Parathyroid adenoma (tissue), 2 donors: ENCODE measurements around the gene ANKRD22.
A peak's percentile ranks its signal among the peaks of the same experiment; 100 is the strongest.

Experiments used
- H2AFZ ChIP-seq: fragments of 300-600 bp; sonication (generic); one replicate; pipeline ENCODE4 v1.7.0; 2017; ENCODE audit warnings: antibody characterized with exemption, mild to moderate bottlenecking
- H3K27ac ChIP-seq: fragments of 300-600 bp; sonication (generic); one replicate; pipeline ENCODE4 v1.7.0; 2017
- H3K27me3 ChIP-seq: fragments of 300-600 bp; sonication (generic); one replicate; pipeline ENCODE4 v1.7.0; 2017; ENCODE audit warnings: low read length; ENCODE audit not compliant: control insufficient read depth, insufficient read depth
- H3K36me3 ChIP-seq: fragments of 300-600 bp; sonication (generic); one replicate; pipeline ENCODE4 v1.7.0; 2017; ENCODE audit warnings: low read length; ENCODE audit not compliant: control insufficient read depth, insufficient read depth
- H3K4me1 ChIP-seq: fragments of 300-600 bp; sonication (generic); one replicate; pipeline ENCODE4 v1.7.0; 2017; ENCODE audit warnings: control low read depth
- H3K4me2 ChIP-seq: fragments of 300-600 bp; sonication (generic); one replicate; pipeline ENCODE4 v1.7.0; 2017; ENCODE audit warnings: low read length
- H3K4me3 ChIP-seq: fragments of 300-600 bp; sonication (generic); one replicate; pipeline ENCODE4 v1.7.0; 2017; ENCODE audit warnings: low read depth, low read length
- H3K79me2 ChIP-seq: fragments of 300-600 bp; sonication (generic); one replicate; pipeline ENCODE4 v1.7.0; 2017; ENCODE audit warnings: control low read depth
- H3K9ac ChIP-seq: fragments of 300-600 bp; sonication (generic); one replicate; pipeline ENCODE4 v1.7.0; 2017; ENCODE audit warnings: mild to moderate bottlenecking
- H3K9me3 ChIP-seq: fragments of 300-600 bp; sonication (generic); one replicate; pipeline ENCODE4 v1.7.0; 2017; ENCODE audit warnings: low read length; ENCODE audit not compliant: control insufficient read depth
- CTCF ChIP-seq: fragments of 300-600 bp; sonication (generic); IDR thresholded peaks from one replicate; pipeline ENCODE4 v1.7.0; 2017; ENCODE audit warnings: antibody characterized with exemption, mild to moderate bottlenecking
- donor health status: primary hyperparathyroidism.

Gene ANKRD22

DNA sequence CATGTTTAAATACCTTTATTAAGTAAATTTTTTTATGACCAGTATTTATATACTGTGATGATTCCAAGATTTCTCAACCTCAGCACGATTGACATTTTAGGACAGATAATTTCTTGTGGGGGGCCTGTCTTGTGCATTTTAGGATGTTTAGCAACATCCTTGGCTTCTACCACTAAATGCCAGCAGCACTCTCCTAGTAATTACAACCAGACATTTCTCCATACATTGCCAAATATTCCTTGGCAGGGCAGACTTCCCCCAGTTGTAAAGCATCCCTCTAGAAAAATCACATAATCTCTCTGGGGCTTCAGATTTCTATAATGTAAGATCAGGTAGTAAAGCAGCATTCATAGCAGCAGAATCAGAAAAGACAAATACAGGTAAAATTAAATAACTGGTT lies 56.9 kb downstream of the ANKRD22 start:
- no peaks in the 10 kb centered on the region for H3K4me1 ChIP-seq
- no peaks in the 10 kb centered on the region for H3K79me2 ChIP-seq
- no peak overlapping the region for H3K4me3 ChIP-seq
- H3K4me2 ChIP-seq = no peak overlapping the region
- no peaks in the 10 kb centered on the region for H3K9me3 ChIP-seq
- no peaks in the 10 kb centered on the region for H3K27me3 ChIP-seq
- no peak overlapping the region for H3K27ac ChIP-seq
- TF ChIP-seq CTCF = no peak
- no peak overlapping the region for H2AFZ ChIP-seq
- H3K9ac ChIP-seq = no peak overlapping the region
- H3K36me3 ChIP-seq = no peaks in the 10 kb centered on the region

GRCh38 chr10:88793712-88794299 lies 57.8 kb downstream of the ANKRD22 start:
- H3K9me3 ChIP-seq = no peaks in the 10 kb centered on the region
- TF ChIP-seq CTCF = no peak
- H3K36me3 ChIP-seq = no peaks in the 10 kb centered on the region
- H2AFZ ChIP-seq = no peak overlapping the region
- H3K4me2 ChIP-seq = no peak overlapping the region
- H3K4me1 ChIP-seq = no peaks in the 10 kb centered on the region
- no peaks in the 10 kb centered on the region for H3K79me2 ChIP-seq
- no peak overlapping the region for H3K4me3 ChIP-seq
- H3K27ac ChIP-seq = no peak overlapping the region
- H3K27me3 ChIP-seq = no peaks in the 10 kb centered on the region
- H3K9ac ChIP-seq = no peak overlapping the region

DNA sequence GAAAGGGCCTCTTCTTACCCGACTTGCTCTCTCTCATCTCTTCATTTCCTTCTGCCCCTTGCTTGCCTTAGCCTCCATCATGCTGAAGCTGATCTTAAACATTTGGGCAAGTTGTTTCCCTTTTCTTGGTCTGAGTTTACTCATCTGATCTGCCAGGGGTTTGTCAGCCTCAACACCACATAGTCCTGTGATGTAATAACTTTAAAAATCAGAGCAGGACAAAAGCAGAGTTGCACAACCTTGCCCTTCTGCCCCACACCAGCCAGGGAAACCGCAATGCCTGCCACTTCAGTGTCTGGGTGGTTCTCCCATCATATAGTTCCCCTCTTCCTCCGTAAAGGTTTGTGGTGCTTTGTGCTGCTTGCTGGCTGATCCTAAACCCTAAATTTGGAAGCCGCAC lies 59.0 kb downstream of the ANKRD22 start:
- Histone ChIP-seq H3K27ac (no peak overlapping the region), H2AFZ (no peak overlapping the region), H3K27me3 (no peaks in the 10 kb centered on the region), H3K79me2 (no peaks in the 10 kb centered on the region), H3K4me1 (no peaks in the 10 kb centered on the region), H3K9ac (no peak overlapping the region), H3K36me3 (no peaks in the 10 kb centered on the region), H3K4me2 (no peak overlapping the region), H3K9me3 (no peaks in the 10 kb centered on the region), H3K4me3 (no peak overlapping the region)
- no peak for TF ChIP-seq CTCF

DNA sequence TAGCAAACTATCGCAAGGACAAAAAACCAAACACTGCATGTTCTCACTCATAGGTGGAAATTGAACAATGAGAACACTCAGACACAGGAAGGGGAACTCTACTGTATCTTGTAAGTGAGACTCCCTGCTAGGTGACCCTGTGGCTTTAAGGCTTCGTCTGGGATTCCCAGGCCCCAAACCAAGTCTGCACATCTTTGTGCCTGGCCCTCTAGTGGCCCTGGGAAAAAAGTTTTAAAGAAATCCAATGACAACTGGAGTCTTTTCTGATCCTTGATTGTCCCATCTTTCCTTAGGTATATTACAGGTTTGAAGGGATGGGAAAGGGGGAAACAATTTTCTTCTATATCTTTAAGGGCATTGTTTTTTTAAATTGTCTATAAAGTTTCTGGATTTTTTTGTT lies 59.7 kb downstream of the ANKRD22 start:
- H3K4me1 ChIP-seq = no peaks in the 10 kb centered on the region
- H3K9me3 ChIP-seq = no peaks in the 10 kb centered on the region
- no peak overlapping the region for H3K4me3 ChIP-seq
- no peaks in the 10 kb centered on the region for H3K27me3 ChIP-seq
- TF ChIP-seq CTCF = peak; percentile 23
- no peak overlapping the region for H3K9ac ChIP-seq
- no peak overlapping the region for H3K4me2 ChIP-seq
- H2AFZ ChIP-seq = no peak overlapping the region
- H3K79me2 ChIP-seq = no peaks in the 10 kb centered on the region
- no peak overlapping the region for H3K27ac ChIP-seq
- no peaks in the 10 kb centered on the region for H3K36me3 ChIP-seq

DNA sequence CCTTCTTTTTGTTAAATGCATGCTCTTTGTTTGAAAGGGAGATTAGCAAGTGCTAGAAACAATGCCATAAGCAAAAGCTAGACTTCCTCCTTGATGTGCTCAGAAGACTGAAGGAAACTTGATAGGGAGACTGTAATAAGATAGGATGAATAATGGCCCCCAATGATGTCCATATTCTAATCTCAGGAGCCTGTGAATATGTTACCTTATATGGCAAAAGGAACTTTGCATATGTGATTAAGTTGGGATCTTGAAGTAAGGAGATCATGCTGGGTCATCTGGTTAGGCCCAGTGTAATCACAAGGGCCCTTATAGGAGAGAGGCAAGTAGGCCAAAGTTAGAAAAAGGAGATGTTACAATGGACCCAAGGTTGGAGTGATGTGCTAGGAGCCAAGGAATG lies 62.7 kb downstream of the ANKRD22 start:
- Histone ChIP-seq H3K9me3 (no peaks in the 10 kb centered on the region), H3K27ac (no peak overlapping the region), H2AFZ (no peak overlapping the region), H3K36me3 (no peaks in the 10 kb centered on the region), H3K4me1 (no peaks in the 10 kb centered on the region), H3K27me3 (no peaks in the 10 kb centered on the region), H3K4me3 (no peak overlapping the region), H3K79me2 (no peaks in the 10 kb centered on the region), H3K4me2 (no peak overlapping the region), H3K9ac (no peak overlapping the region)
- no peak for TF ChIP-seq CTCF
